Smooth muscle cell (in vitro differentiated cells): Measurements from ENCODE around the gene CTNNA2. TPM values are rescaled to one million over a fixed set of nuclear protein-coding genes. Genes with fewer than 3 reads are reported as not detected.

Experiments
- DNase-seq: peaks from one replicate; lab custom pipeline; 2025; ENCODE audit not compliant: unreplicated experiment; lab: John Stamatoyannopoulos, UW
- H2AFZ ChIP-seq: fragments of 200-600 bp; sonication (generic); 2 replicates; pipeline ENCODE4 v1.6.0; 2016; ENCODE audit warnings: antibody characterized with exemption, low read depth, mild to moderate bottlenecking
- H3F3A ChIP-seq: fragments of 200-600 bp; sonication (generic); 2 replicates; pipeline ENCODE4 v1.6.0; 2017; ENCODE audit warnings: antibody characterized with exemption, low read depth
- H3K27ac ChIP-seq: fragments of 200-600 bp; sonication (generic); 2 replicates; pipeline ENCODE4 v1.5.1; 2016; ENCODE audit warnings: low read depth, mild to moderate bottlenecking
- H3K27me3 ChIP-seq: fragments of 200-600 bp; sonication (generic); 2 replicates; pipeline ENCODE4 v1.6.1; 2016; ENCODE audit warnings: low read depth, mild to moderate bottlenecking
- H3K36me3 ChIP-seq: fragments of 200-600 bp; sonication (generic); 2 replicates; pipeline ENCODE4 v1.5.1; 2016; ENCODE audit warnings: low read depth
- H3K4me1 ChIP-seq: fragments of 200-600 bp; sonication (generic); 2 replicates; pipeline ENCODE4 v1.5.1; 2016; ENCODE audit warnings: low read depth
- H3K4me2 ChIP-seq: fragments of 200-600 bp; sonication (generic); 2 replicates; pipeline ENCODE4 v1.6.0; 2016; ENCODE audit warnings: mild to moderate bottlenecking
- H3K4me3 ChIP-seq: fragments of 200-600 bp; sonication (generic); 2 replicates; pipeline ENCODE4 v1.5.1; 2016; ENCODE audit warnings: mild to moderate bottlenecking
- H3K79me2 ChIP-seq: fragments of 200-600 bp; sonication (generic); 2 replicates; pipeline ENCODE4 v1.6.0; 2016; ENCODE audit warnings: low read depth, mild to moderate bottlenecking
- H3K9ac ChIP-seq: fragments of 200-600 bp; sonication (generic); 2 replicates; pipeline ENCODE4 v1.6.0; 2016; ENCODE audit warnings: low read depth
- H3K9me3 ChIP-seq: fragments of 200-600 bp; sonication (generic); replicated peaks from 2 replicates; pipeline ENCODE4 v1.5.1; 2016; ENCODE audit warnings: low read depth
- H4K20me1 ChIP-seq: fragments of 200-600 bp; sonication (generic); 2 replicates; pipeline ENCODE4 v1.6.0; 2016; ENCODE audit warnings: low read depth
- CTCF ChIP-seq: fragments of 200-600 bp; sonication (generic); IDR thresholded peaks from 2 replicates; pipeline ENCODE4 v1.5.1; 2017; ENCODE audit warnings: borderline replicate concordance, mild to moderate bottlenecking, antibody characterized with exemption; ENCODE audit not compliant: insufficient read depth, poor library complexity, severe bottlenecking
- WGBS: methylation state at CpG from one replicate; pipeline ENCODE4 v1.1.7; 2016; ENCODE audit warnings: low lambda C conversion rate; 5-methylcytosine and 5-hydroxymethylcytosine counted together
- polyA plus RNA-seq: library from polyadenylated mRNA; unstranded; fragments of >200 nt; fragmentation: Nextera tagmentation; extraction: Ambion mirVana; gene quantifications from 2 replicates; pipeline ENCODE4 v1.2.1, GENCODE V29; 2016
- total RNA-seq: library from RNA; depleted of rRNA; stranded (reverse); fragments of >200 nt; gene quantifications from 2 replicates; pipeline ENCODE4 v1.2.3, GENCODE V29; 2014

Gene CTNNA2
- total and polyA plus RNA-seq, 2 experiments from 2014 or later: not detected

GRCh38 chr2:79723830-79724229, 211.0 kb downstream of the CTNNA2 start:
- Histone ChIP-seq H3K4me1 (no peaks in the 10 kb centered on the region), H2AFZ (no peak overlapping the region), H3F3A (peaks cover 6% of the 10 kb centered on the region), H3K79me2 (no peaks in the 10 kb centered on the region), H3K27ac (peak overlapping the region; percentile 92), H3K9ac (peak overlapping the region; percentile 64), H3K4me2 (peak overlapping the region; percentile 46), H3K36me3 (no peaks in the 10 kb centered on the region), H4K20me1 (no peaks in the 10 kb centered on the region), H3K4me3 (no peak overlapping the region), H3K27me3 (no peaks in the 10 kb centered on the region), H3K9me3 (no peaks in the 10 kb centered on the region)
- no peak for TF ChIP-seq CTCF
- 4% methylated on average over 2 of the region's 2 CpGs for WGBS
- no peak for DNase-seq

GRCh38 chr2:79729532-79729931, 216.7 kb downstream of the CTNNA2 start:
- Histone ChIP-seq H3K36me3 (no peaks in the 10 kb centered on the region), H3K79me2 (no peaks in the 10 kb centered on the region), H3K4me1 (peaks cover 7% of the 10 kb centered on the region), H4K20me1 (no peaks in the 10 kb centered on the region), H3K27me3 (no peaks in the 10 kb centered on the region), H2AFZ (no peak overlapping the region), H3F3A (no peaks in the 10 kb centered on the region), H3K4me3 (no peak overlapping the region), H3K27ac (no peak overlapping the region), H3K9me3 (no peaks in the 10 kb centered on the region), H3K4me2 (no peak overlapping the region), H3K9ac (no peak overlapping the region)
- no peak for TF ChIP-seq CTCF
- WGBS: 80% methylated on average over 1 of the region's 1 CpG
- no peak for DNase-seq

- no peak overlapping the region for H3K27ac ChIP-seq
- H3K9me3 ChIP-seq: no peaks in the 10 kb centered on the region
- no peak overlapping the region for H3K4me3 ChIP-seq
- 91% methylated on average over 1 of the region's 1 CpG for WGBS
- H3K4me2 ChIP-seq: no peak overlapping the region
- H3K36me3 ChIP-seq: no peaks in the 10 kb centered on the region
- no peak for DNase-seq
- H3K27me3 ChIP-seq: no peaks in the 10 kb centered on the region
- H3K79me2 ChIP-seq: no peaks in the 10 kb centered on the region
- H3F3A ChIP-seq: no peaks in the 10 kb centered on the region
- no peak overlapping the region for H2AFZ ChIP-seq
- peaks cover 2% of the 10 kb centered on the region for H3K4me1 ChIP-seq
- H3K9ac ChIP-seq: no peak overlapping the region
- TF ChIP-seq CTCF: no peak
- no peaks in the 10 kb centered on the region for H4K20me1 ChIP-seq
These were observed 221.7 kb downstream of the CTNNA2 start for GRCh38 chr2:79734518-79734917.

- no peaks in the 10 kb centered on the region for H3K79me2 ChIP-seq
- 89% methylated on average over 6 of the region's 6 CpGs for WGBS
- no peak for DNase-seq
- H2AFZ ChIP-seq: no peak overlapping the region
- H3K4me1 ChIP-seq: no peaks in the 10 kb centered on the region
- no peak overlapping the region for H3K27ac ChIP-seq
- H3K9me3 ChIP-seq: no peaks in the 10 kb centered on the region
- H3K4me2 ChIP-seq: no peak overlapping the region
- H3K4me3 ChIP-seq: no peak overlapping the region
- no peaks in the 10 kb centered on the region for H3K36me3 ChIP-seq
- no peak for TF ChIP-seq CTCF
- no peak overlapping the region for H3K9ac ChIP-seq
- H3F3A ChIP-seq: no peaks in the 10 kb centered on the region
- H4K20me1 ChIP-seq: no peaks in the 10 kb centered on the region
- H3K27me3 ChIP-seq: no peaks in the 10 kb centered on the region
These were observed 228.1 kb downstream of the CTNNA2 start for GRCh38 chr2:79740879-79741443.
